NOMO-1 treated with DMSO at 0.1 percent for 48 hours (cell line): Measurements from ENCODE around the gene TRPV6.

ENCODE experiments used
- DNase-seq: peaks from one replicate; lab custom pipeline; 2025; ENCODE audit not compliant: unreplicated experiment; lab: John Stamatoyannopoulos, UW

Gene TRPV6

GRCh38 chr7:142870566-142871259 lies 14.8 kb downstream of the TRPV6 start:
- DNase-seq, result no peak

DNA sequence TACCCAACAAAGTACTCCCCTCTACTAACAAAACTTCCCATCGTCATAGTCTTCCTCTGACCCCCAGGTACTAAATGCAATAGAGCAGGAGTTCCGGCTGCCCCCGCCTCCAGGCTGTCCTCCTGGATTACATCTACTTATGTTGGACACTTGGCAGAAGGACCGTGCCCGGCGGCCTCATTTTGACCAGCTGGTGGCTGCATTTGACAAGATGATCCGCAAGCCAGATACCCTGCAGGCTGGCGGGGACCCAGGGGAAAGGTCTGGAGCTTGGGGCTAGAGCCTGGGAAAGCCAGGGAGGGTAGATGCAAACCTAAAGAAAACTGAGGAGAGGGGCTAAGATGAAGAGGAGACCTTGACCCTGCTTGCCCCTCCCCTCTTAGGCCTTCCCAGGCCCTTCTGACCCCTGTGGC lies 15.4 kb downstream of the TRPV6 start:
- no peak for DNase-seq

DNA sequence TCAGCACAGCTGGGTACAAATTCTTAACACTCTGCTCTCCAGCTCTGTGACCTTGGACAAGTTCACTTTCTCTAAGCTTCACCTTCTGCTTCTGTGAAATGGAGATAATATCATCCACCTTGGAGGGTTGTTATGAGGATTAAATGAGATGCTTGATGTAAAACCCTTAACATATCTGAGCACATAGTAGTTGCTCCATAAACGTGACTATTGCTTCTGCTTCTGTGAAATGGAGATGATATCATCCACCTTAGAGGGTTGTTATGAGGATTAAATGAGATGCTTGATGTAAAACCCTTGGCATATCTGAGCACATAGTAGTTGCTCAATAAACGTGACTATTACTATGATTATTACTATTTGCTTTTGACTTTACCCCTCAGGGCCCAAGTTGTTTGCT lies 16.1 kb downstream of the TRPV6 start:
- DNase-seq, result no peak

DNA sequence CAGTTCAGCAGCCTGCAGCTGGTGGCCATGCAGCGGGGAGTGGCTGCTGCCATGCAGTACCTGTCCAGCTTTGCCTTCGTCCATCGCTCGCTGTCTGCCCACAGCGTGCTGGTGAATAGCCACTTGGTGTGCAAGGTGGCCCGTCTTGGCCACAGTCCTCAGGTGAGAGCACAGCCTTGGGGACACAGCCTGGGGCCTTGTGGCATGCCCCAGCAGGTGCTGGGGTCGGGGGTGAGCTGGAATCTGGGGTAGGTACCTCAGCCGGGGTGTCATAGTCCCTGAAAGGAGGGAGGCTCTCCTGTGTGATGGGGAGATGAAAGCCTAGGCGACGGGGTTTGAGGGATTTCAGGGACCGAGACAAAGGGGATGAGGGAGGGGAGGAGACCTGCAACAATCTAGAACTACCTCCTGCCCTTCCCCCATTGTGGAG lies 16.5 kb downstream of the TRPV6 start:
- DNase-seq, result no peak

GRCh38 chr7:142868188-142868985 lies 17.2 kb downstream of the TRPV6 start:
- no peak for DNase-seq

- DNase-seq, result no peak
Measured at GRCh38 chr7:142867398-142868187, 18.0 kb downstream of the TRPV6 start.

GRCh38 chr7:142867097-142867378 lies 18.5 kb downstream of the TRPV6 start:
- no peak for DNase-seq

DNA sequence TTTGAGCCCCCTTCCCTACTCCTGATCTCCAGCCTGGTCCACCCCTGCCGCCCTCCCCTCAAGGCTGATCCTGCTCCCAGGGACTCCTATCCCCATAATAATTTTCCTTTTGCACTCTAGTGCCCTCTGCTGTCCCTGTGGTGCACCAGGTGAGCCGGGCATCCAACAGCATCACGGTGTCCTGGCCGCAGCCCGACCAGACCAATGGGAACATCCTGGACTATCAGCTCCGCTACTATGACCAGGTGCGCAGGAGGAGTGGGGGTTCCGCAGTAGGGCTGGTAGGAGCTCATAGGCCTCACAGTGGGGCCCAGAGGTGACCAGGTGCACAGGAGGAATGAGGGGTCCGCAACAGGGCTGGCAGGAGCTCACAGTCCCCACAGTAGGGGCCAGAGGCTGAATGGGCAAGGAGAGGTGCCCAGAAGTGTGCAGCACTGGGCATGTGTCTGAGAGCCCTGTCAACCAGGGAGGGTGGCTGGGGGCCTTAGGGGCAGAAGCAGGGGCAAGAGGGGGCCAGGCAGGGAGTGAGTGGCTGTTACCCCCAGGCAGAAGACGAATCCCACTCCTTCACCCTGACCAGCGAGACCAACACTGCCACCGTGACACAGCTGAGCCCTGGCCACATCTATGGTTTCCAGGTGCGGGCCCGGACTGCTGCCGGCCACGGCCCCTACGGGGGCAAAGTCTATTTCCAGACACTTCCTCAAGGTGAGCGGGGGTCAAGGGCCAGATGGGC lies 19.0 kb downstream of the TRPV6 start:
- no peak for DNase-seq

- DNase-seq, result no peak
Measured at GRCh38 chr7:142865766-142866165, 19.8 kb downstream of the TRPV6 start.

- DNase-seq, result no peak
Measured at GRCh38 chr7:142864980-142865747, 20.4 kb downstream of the TRPV6 start.

DNA sequence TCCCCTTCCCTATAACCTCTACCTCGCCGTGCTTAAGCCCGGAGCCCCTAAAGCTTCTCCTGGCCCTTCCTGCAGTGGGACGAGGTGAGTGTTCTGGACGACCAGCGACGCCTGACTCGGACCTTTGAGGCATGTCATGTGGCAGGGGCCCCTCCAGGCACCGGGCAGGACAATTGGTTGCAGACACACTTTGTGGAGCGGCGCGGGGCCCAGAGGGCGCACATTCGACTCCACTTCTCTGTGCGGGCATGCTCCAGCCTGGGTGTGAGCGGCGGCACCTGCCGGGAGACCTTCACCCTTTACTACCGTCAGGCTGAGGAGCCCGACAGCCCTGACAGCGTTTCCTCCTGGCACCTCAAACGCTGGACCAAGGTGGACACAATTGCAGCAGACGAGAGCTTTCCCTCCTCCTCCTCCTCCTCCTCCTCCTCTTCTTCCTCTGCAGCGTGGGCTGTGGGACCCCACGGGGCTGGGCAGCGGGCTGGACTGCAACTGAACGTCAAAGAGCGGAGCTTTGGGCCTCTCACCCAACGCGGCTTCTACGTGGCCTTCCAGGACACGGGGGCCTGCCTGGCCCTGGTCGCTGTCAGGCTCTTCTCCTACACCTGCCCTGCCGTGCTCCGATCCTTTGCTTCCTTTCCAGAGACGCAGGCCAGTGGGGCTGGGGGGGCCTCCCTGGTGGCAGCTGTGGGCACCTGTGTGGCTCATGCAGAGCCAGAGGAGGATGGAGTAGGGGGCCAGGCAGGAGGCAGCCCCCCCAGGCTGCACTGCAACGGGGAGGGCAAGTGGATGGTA lies 21.5 kb downstream of the TRPV6 start:
- DNase-seq, result no peak

DNA sequence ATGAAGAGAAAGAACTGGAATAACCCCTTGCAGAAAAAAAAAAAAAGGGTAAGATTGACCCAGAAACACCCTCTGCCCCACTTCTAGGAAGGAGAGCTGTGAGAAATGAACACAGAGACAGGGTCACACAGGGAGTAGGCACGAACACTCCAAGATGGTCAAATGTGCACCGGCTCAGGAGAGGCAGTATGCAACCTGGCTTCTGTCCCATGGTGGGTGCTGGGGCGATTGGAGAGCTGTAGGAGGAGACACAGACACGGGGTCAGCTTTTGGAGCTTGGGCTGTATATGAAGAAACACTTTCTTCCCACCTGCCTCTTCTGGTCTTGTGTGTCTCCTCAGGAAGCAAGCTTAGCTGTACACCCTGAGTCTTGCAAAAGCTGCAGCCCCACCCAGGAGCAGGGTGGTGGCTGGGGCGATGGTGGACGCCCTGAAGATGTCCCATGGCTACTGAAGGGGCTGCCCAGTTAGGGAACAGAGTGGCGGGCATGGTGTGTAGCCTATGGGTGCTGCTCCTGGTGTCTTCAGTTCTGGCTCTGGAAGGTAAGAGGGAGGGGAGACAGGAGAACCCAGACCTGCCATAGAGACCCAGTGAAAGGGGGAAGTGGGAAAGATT lies 22.7 kb downstream of the TRPV6 start:
- DNase-seq, result no peak

- no peak for DNase-seq
Measured at GRCh38 chr7:142862351-142862750, 23.2 kb downstream of the TRPV6 start.

GRCh38 chr7:142860968-142861367 lies 24.6 kb downstream of the TRPV6 start:
- DNase-seq, result no peak

DNA sequence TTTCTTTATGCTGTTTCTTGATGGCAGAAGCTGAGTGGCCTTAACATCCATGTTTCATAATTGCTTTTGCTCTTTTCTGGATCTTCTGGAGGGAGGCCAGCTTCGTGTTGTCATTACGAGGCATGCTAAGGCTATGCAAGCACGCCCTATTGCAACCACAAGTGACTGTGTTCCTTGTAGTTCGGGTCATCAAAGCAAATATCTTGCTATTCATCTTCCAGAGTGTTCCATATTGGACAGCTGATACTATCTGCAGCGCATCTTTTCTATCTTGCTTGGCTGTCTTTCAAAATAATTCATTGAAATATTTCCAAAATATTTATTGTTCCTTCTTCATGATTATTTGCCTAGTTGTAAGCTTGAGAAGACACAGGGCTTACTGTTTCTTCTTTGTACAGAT lies 25.7 kb downstream of the TRPV6 start:
- DNase-seq, result no peak

DNA sequence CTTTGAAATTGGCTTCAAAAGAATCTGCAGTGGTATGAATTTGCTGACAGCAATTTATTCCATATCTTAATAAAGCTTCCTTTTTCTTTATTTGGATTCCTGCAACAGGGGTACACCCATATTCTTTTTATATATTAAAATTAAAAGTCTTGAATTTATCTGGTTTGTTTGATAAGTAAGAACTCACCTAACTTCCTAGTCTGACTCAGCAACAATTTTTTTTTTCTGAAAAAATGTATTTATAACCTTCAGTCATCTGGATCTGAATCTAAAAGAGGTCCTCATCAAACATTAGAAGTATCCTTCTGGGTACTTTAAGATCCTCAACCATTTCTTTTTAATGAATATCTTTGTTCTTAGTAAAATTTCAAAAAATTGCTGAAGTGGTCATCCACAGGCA lies 26.1 kb downstream of the TRPV6 start:
- DNase-seq, result no peak

DNA sequence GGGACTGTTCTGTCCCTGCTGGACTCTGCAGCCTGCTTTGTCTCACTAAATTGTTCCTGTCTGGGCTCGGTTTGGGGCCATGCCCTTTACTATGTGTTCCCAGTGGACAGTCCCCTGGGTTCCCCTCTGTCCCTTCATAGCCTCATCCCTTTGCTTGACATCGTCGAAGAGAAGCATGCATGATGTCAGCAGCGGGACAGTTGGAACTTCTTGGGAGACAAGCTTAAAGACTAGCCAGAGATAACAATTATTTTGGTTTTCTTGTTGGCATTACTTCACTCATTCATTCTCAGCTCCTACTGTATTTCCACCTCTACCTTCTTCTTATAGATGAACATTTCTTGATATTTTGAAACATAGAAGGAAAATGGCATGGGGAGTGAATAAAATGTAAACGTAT lies 27.9 kb downstream of the TRPV6 start:
- no peak for DNase-seq

GRCh38 chr7:142856565-142857245 lies 28.8 kb downstream of the TRPV6 start:
- no peak for DNase-seq
